Measurements from ENCODE around the gene ROBO2.

The ROBO2 gene

DNA sequence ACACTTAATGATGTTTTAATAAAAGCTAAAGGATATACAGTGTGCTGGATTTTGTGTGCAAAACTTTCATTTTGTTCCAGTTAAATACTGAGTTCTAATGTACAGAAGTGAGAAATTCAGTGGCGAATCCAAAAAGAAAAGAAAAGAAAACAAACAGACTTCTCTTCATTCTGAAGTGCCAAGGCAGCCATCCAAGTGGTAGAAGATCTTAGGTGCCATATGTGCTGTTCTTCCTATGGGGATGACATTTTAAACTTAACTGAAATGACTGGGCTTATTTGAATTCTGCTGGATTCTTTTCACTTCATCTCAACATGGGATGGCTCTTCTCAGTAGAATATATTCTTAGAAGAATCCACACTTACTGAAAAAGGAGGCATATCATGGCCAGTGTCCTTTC is 416.5 kb downstream of the ROBO2 start:
- TF ChIP-seq, protein P1, sequence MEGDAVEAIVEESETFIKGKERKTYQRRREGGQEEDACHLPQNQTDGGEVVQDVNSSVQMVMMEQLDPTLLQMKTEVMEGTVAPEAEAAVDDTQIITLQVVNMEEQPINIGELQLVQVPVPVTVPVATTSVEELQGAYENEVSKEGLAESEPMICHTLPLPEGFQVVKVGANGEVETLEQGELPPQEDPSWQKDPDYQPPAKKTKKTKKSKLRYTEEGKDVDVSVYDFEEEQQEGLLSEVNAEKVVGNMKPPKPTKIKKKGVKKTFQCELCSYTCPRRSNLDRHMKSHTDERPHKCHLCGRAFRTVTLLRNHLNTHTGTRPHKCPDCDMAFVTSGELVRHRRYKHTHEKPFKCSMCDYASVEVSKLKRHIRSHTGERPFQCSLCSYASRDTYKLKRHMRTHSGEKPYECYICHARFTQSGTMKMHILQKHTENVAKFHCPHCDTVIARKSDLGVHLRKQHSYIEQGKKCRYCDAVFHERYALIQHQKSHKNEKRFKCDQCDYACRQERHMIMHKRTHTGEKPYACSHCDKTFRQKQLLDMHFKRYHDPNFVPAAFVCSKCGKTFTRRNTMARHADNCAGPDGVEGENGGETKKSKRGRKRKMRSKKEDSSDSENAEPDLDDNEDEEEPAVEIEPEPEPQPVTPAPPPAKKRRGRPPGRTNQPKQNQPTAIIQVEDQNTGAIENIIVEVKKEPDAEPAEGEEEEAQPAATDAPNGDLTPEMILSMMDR (IDR thresholded peaks at IDR 0.05; ENCODE audit: insufficient read depth, low read length, poor library complexity, severe bottlenecking): no peak
- DNase-seq (ENCODE audit: extremely low read depth, insufficient read length): no peak
- Histone ChIP-seq H3K27me3 (replicated peaks; ENCODE audit: control insufficient read depth, insufficient read depth, low read length) (no peaks in the 10 kb centered on the region), H3K4me3 (replicated peaks; ENCODE audit: low read depth, low read length) (no peak overlapping the region), H3K36me3 (ENCODE audit: control insufficient read depth, insufficient read depth, low read length) (no peaks in the 10 kb centered on the region)

DNA sequence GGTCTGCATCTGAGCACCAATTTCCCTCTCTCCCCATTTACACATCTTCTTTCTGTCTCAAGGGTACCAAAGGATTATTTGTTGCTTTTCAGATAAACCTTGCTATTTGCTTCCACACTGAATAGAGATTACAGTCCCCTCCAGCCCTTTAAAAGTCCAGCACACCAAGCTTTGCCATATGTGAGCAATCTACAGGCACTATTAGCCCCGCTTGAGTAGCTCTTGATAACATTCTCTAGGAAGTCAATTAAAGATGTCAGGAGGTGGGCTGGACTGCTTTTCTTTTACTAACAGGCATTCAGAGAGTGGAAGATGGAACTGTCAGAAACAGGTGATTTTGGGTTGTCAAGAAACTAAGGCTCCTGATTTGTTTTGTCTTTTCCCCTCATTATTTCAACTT is 417.0 kb downstream of the ROBO2 start:
- TF ChIP-seq, protein P1 (IDR thresholded peaks at IDR 0.05; ENCODE audit: insufficient read depth, low read length, poor library complexity, severe bottlenecking): no peak
- Histone ChIP-seq H3K27me3 (replicated peaks; ENCODE audit: control insufficient read depth, insufficient read depth, low read length) (no peaks in the 10 kb centered on the region), H3K36me3 (ENCODE audit: control insufficient read depth, insufficient read depth, low read length) (no peaks in the 10 kb centered on the region), H3K4me3 (replicated peaks; ENCODE audit: low read depth, low read length) (no peak overlapping the region)
- no peak for DNase-seq (ENCODE audit: extremely low read depth, insufficient read length)

DNA sequence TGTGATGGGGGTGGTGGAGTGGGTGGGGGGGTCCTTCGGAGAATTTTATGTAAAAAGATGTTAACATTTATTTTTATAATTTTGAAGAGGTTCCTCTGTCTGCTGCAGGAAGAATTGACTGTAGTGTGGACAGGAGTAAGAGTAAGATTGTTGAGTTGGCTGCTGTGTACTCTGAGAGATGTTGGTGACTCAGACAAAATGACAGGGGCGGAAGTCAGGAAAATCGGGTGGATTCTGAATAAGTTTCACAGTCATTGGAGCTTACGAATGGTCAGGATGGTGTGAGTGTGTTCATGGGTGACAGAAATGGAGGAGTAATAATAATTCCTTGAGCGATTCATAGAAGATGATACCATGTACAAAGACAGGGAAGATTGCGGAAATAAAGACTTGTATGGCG is 420.0 kb downstream of the ROBO2 start:
- TF ChIP-seq, protein P1 (IDR thresholded peaks at IDR 0.05; ENCODE audit: insufficient read depth, low read length, poor library complexity, severe bottlenecking): no peak
- no peaks in the 10 kb centered on the region for H3K36me3 ChIP-seq (ENCODE audit: control insufficient read depth, insufficient read depth, low read length)
- no peak overlapping the region for H3K4me3 ChIP-seq (replicated peaks; ENCODE audit: low read depth, low read length)
- DNase-seq (ENCODE audit: extremely low read depth, insufficient read length): no peak
- no peaks in the 10 kb centered on the region for H3K27me3 ChIP-seq (replicated peaks; ENCODE audit: control insufficient read depth, insufficient read depth, low read length)

DNA sequence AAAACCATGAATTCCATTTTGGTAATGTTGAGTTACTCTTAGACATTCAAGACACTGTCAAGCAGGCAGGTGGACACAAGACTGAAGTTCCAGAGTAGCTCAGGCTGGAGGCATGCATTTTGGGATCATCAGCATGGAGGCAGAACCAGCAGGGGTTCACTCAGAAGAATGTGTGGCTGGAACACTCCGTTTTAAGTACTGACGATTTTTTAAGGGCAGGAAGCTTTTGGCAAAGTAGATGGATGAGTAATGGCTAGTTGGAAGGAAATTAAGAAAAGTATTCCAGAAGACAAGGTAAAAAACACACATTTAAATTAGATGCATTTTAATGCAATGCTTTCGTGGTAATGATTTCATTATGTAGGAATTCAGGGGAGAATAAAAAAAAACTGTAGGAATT is 420.4 kb downstream of the ROBO2 start:
- H3K27me3 ChIP-seq (replicated peaks; ENCODE audit: control insufficient read depth, insufficient read depth, low read length): no peaks in the 10 kb centered on the region
- DNase-seq (ENCODE audit: extremely low read depth, insufficient read length): no peak
- TF ChIP-seq, protein P1 (IDR thresholded peaks at IDR 0.05; ENCODE audit: insufficient read depth, low read length, poor library complexity, severe bottlenecking): no peak
- no peak overlapping the region for H3K4me3 ChIP-seq (replicated peaks; ENCODE audit: low read depth, low read length)
- no peaks in the 10 kb centered on the region for H3K36me3 ChIP-seq (ENCODE audit: control insufficient read depth, insufficient read depth, low read length)

GRCh38 chr3:77462951-77463350 is 423.1 kb downstream of the ROBO2 start:
- Histone ChIP-seq H3K4me3 (replicated peaks; ENCODE audit: low read depth, low read length) (no peak overlapping the region), H3K36me3 (ENCODE audit: control insufficient read depth, insufficient read depth, low read length) (no peaks in the 10 kb centered on the region), H3K27me3 (replicated peaks; ENCODE audit: control insufficient read depth, insufficient read depth, low read length) (no peaks in the 10 kb centered on the region)
- DNase-seq (ENCODE audit: extremely low read depth, insufficient read length): no peak
- TF ChIP-seq, protein P1 (IDR thresholded peaks at IDR 0.05; ENCODE audit: insufficient read depth, low read length, poor library complexity, severe bottlenecking): no peak

DNA sequence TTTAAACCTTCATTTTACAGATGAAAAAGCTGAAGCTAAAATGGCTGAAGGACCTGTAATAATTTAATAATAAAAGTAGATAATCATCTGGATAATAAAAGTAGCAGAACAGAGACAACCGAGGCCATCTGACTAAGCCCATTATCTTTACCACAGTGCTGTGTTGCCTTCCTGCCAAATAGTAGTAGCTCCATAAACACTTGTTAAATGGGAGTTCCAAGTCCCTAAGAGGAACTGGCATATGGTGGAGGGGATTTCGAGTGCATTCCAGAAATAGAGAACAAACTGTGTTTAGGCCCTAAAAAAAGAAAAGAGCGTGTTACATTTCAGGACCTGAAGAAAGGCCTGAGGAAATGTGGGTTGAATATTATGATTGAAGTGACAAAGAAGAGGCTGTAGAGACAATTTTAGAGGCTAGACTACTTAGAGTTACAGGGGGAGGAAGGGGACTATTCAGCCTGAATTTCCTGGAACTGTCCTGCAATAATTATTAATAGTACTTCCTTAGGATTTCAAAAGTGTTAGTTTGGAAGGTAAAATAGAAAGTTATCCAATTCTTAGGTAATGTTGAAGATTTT is 424.3 kb downstream of the ROBO2 start:
- no peak for DNase-seq (ENCODE audit: extremely low read depth, insufficient read length)
- H3K27me3 ChIP-seq (replicated peaks; ENCODE audit: control insufficient read depth, insufficient read depth, low read length): no peaks in the 10 kb centered on the region
- H3K36me3 ChIP-seq (ENCODE audit: control insufficient read depth, insufficient read depth, low read length): no peaks in the 10 kb centered on the region
- TF ChIP-seq, protein P1 (IDR thresholded peaks at IDR 0.05; ENCODE audit: insufficient read depth, low read length, poor library complexity, severe bottlenecking): no peak
- no peak overlapping the region for H3K4me3 ChIP-seq (replicated peaks; ENCODE audit: low read depth, low read length)
